Neural crest cell (in vitro differentiated cells): ENCODE results near the gene TIGD1. TPM values are rescaled to one million over a fixed set of nuclear protein-coding genes. Genes with fewer than 3 reads are reported as not detected.
A peak's percentile ranks its signal among the peaks of the same experiment; 100 is the strongest.

Experiments
- DNase-seq: peaks from one replicate; pipeline ENCODE4 v3.0.0; 2021; ENCODE audit warnings: low read depth, mixed read lengths, low spot score
- H3K27ac Mint-ChIP-seq: one replicate; pipeline ENCODE4 v1.8.0; 2021; ENCODE audit warnings: mild to moderate bottlenecking, mixed read lengths; ENCODE audit not compliant: unreplicated experiment
- H3K27me3 Mint-ChIP-seq: 2 replicates; pipeline ENCODE4 v1.8.0; 2021; ENCODE audit warnings: low read depth, mild to moderate bottlenecking, mixed read lengths
- H3K36me3 Mint-ChIP-seq: 2 replicates; pipeline ENCODE4 v1.8.0; 2021; ENCODE audit warnings: low read depth, mild to moderate bottlenecking, mixed read lengths
- H3K4me1 Mint-ChIP-seq: 2 replicates; pipeline ENCODE4 v1.8.0; 2021; ENCODE audit warnings: mixed read lengths
- H3K4me3 Mint-ChIP-seq: one replicate; pipeline ENCODE4 v1.8.0; 2021; ENCODE audit warnings: mild to moderate bottlenecking, mixed read lengths
- H3K9me3 Mint-ChIP-seq: 2 replicates; pipeline ENCODE4 v1.8.0; 2021; ENCODE audit warnings: mixed read lengths
- CTCF ChIP-seq: fragments of 200-600 bp; sonication (generic); conservative IDR thresholded peaks from 2 replicates; pipeline ENCODE4 v1.5.0; 2021; ENCODE audit warnings: antibody characterized with exemption, mild to moderate bottlenecking
- total RNA-seq: library from RNA; stranded (reverse); gene quantifications from 2 replicates; pipeline ENCODE4 v1.2.1, GENCODE V29; 2021

The TIGD1 gene
- total RNA-seq, 1 donor from 2014 or later: 11.8 TPM

- no peak overlapping the region for H3K27ac Mint-ChIP-seq
These were observed 45.9 kb downstream of the TIGD1 start for GRCh38 chr2:232504438-232504837.

GRCh38 chr2:232503809-232504323 is 46.5 kb downstream of the TIGD1 start:
- Mint-ChIP-seq H3K27me3 (peaks cover 39% of the 10 kb centered on the region), H3K36me3 (no peaks in the 10 kb centered on the region), H3K4me3 (peak overlapping the region; percentile 45), H3K4me1 (peaks cover 23% of the 10 kb centered on the region), H3K9me3 (no peaks in the 10 kb centered on the region), H3K27ac (no peak overlapping the region)
- no peak for DNase-seq
- TF ChIP-seq CTCF: no peak

More at GRCh38 chr2:232504438-232504837, 45.9 kb downstream of the TIGD1 start:
- no peaks in the 10 kb centered on the region for H3K36me3 Mint-ChIP-seq
- no peak for DNase-seq
- H3K27me3 Mint-ChIP-seq: peaks cover 39% of the 10 kb centered on the region
- no peaks in the 10 kb centered on the region for H3K9me3 Mint-ChIP-seq
- peaks cover 23% of the 10 kb centered on the region for H3K4me1 Mint-ChIP-seq
- peak overlapping the region; percentile 45 for H3K4me3 Mint-ChIP-seq
- TF ChIP-seq CTCF: no peak

GRCh38 chr2:232502911-232503808 is 47.2 kb downstream of the TIGD1 start:
- Mint-ChIP-seq H3K4me3 (peak overlapping the region; percentile 57), H3K27ac (no peak overlapping the region), H3K9me3 (peaks cover 2% of the 10 kb centered on the region), H3K4me1 (peaks cover 28% of the 10 kb centered on the region), H3K36me3 (no peaks in the 10 kb centered on the region), H3K27me3 (peaks cover 42% of the 10 kb centered on the region)
- DNase-seq: peak; percentile 55
- TF ChIP-seq CTCF: no peak

GRCh38 chr2:232502511-232502910 is 47.8 kb downstream of the TIGD1 start:
- TF ChIP-seq CTCF: no peak
- no peaks in the 10 kb centered on the region for H3K36me3 Mint-ChIP-seq
- no peak for DNase-seq
- peaks cover 42% of the 10 kb centered on the region for H3K27me3 Mint-ChIP-seq
- no peak overlapping the region for H3K4me3 Mint-ChIP-seq
- peaks cover 2% of the 10 kb centered on the region for H3K9me3 Mint-ChIP-seq
- H3K27ac Mint-ChIP-seq: peak overlapping the region; percentile 57
- H3K4me1 Mint-ChIP-seq: peaks cover 32% of the 10 kb centered on the region

GRCh38 chr2:232501794-232502390 is 48.5 kb downstream of the TIGD1 start:
- Mint-ChIP-seq H3K27ac (no peak overlapping the region), H3K9me3 (peaks cover 2% of the 10 kb centered on the region), H3K27me3 (peaks cover 42% of the 10 kb centered on the region), H3K4me1 (peaks cover 38% of the 10 kb centered on the region), H3K4me3 (peak overlapping the region; percentile 66), H3K36me3 (no peaks in the 10 kb centered on the region)
- TF ChIP-seq CTCF: no peak
- DNase-seq: no peak
